ENCODE results near the gene RAMP1. TPM values are rescaled to one million over a fixed set of nuclear protein-coding genes. Genes with fewer than 3 reads are reported as not detected.

The RAMP1 gene
- polyA plus RNA-seq, 1 donor: 76.1 TPM

GRCh38 chr2:237931205-237931721 is 71.8 kb downstream of the RAMP1 start:
- no peak overlapping the region for H3K27ac ChIP-seq (ENCODE audit: low read length)
- H3K27me3 ChIP-seq (ENCODE audit: control insufficient read depth, insufficient read depth, low read length): peaks cover 3% of the 10 kb centered on the region
- H3K36me3 ChIP-seq (ENCODE audit: control insufficient read depth, insufficient read depth, low read length): no peaks in the 10 kb centered on the region
- peaks cover 5% of the 10 kb centered on the region for H3K9me3 ChIP-seq (ENCODE audit: control insufficient read depth, low read depth, low read length)
- 29% methylated on average over 1 of the region's 9 CpGs for WGBS (ENCODE audit: insufficient coverage, low lambda C conversion rate)
- DNase-seq: peak; percentile 30 to 57
- no peak overlapping the region for H3K4me3 ChIP-seq (ENCODE audit: low read length)
- no peaks in the 10 kb centered on the region for H3K4me1 ChIP-seq (ENCODE audit: control insufficient read depth, insufficient read depth, low read length)

- Histone ChIP-seq H3K36me3 (ENCODE audit: control insufficient read depth, insufficient read depth, low read length) (no peaks in the 10 kb centered on the region), H3K4me1 (ENCODE audit: control insufficient read depth, insufficient read depth, low read length) (no peaks in the 10 kb centered on the region), H3K27ac (ENCODE audit: low read length) (no peak overlapping the region), H3K4me3 (ENCODE audit: low read length) (no peak overlapping the region), H3K9me3 (ENCODE audit: control insufficient read depth, low read depth, low read length) (peaks cover 5% of the 10 kb centered on the region), H3K27me3 (ENCODE audit: control insufficient read depth, insufficient read depth, low read length) (peaks cover 3% of the 10 kb centered on the region)
- no CpG with 5 or more reads among the region's 3 CpGs for WGBS (ENCODE audit: insufficient coverage, low lambda C conversion rate)
- DNase-seq: no peak
These were observed 73.3 kb downstream of the RAMP1 start for GRCh38 chr2:237932731-237933131.

GRCh38 chr2:237934186-237934585 is 74.8 kb downstream of the RAMP1 start:
- no CpG with 5 or more reads among the region's 5 CpGs for WGBS (ENCODE audit: insufficient coverage, low lambda C conversion rate)

DNA sequence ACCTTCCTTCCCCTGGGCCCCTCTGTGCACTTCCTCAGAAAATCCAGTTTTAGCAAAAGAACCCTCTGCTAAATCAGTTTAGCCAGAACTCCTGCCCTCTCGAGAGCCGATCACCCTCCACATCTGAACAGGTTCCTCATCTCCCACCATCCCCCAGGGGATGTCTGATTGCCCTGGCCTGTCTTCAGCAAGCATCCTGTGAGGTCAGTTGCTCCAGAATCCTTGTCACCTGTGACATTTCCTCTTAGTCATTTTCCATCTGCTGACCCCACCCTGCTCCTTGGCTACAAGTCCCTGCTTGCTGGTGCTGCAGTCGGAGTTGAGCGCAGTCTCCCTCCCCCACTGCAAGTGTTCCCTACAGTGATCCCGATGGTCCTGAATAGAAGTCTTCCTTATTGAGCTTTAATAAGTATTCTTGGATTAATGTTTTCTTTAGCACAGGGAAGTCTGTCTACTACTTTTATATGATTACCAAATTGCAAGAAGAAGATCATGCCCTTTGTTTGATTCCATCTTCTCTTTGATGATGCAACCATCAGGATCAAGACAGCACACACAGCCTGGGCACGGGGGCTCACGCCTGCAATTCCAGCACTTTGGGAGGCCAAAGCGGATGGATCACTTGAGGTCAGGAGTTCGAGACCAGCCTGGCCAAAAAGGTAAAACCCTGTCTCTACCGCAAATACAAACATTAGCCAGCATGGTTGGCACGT is 76.5 kb downstream of the RAMP1 start:
- H3K4me3 ChIP-seq (ENCODE audit: low read length): no peak overlapping the region
- no peak overlapping the region for H3K27ac ChIP-seq (ENCODE audit: low read length)
- peaks cover 3% of the 10 kb centered on the region for H3K27me3 ChIP-seq (ENCODE audit: control insufficient read depth, insufficient read depth, low read length)
- no peaks in the 10 kb centered on the region for H3K9me3 ChIP-seq (ENCODE audit: control insufficient read depth, low read depth, low read length)
- DNase-seq: no peak
- H3K4me1 ChIP-seq (ENCODE audit: control insufficient read depth, insufficient read depth, low read length): no peaks in the 10 kb centered on the region
- no peaks in the 10 kb centered on the region for H3K36me3 ChIP-seq (ENCODE audit: control insufficient read depth, insufficient read depth, low read length)
- no CpG with 5 or more reads among the region's 11 CpGs for WGBS (ENCODE audit: insufficient coverage, low lambda C conversion rate)

More at GRCh38 chr2:237934186-237934585, 74.8 kb downstream of the RAMP1 start:
- Histone ChIP-seq H3K9me3 (ENCODE audit: control insufficient read depth, low read depth, low read length) (peaks cover 5% of the 10 kb centered on the region), H3K27me3 (ENCODE audit: control insufficient read depth, insufficient read depth, low read length) (peaks cover 3% of the 10 kb centered on the region), H3K4me3 (ENCODE audit: low read length) (no peak overlapping the region), H3K27ac (ENCODE audit: low read length) (no peak overlapping the region), H3K36me3 (ENCODE audit: control insufficient read depth, insufficient read depth, low read length) (no peaks in the 10 kb centered on the region), H3K4me1 (ENCODE audit: control insufficient read depth, insufficient read depth, low read length) (no peaks in the 10 kb centered on the region)
- no peak for DNase-seq

- H3K4me3 ChIP-seq (ENCODE audit: low read length): no peak overlapping the region
- peaks cover under 1% of the 10 kb centered on the region for H3K27me3 ChIP-seq (ENCODE audit: control insufficient read depth, insufficient read depth, low read length)
- H3K4me1 ChIP-seq (ENCODE audit: control insufficient read depth, insufficient read depth, low read length): no peaks in the 10 kb centered on the region
- H3K27ac ChIP-seq (ENCODE audit: low read length): no peak overlapping the region
- peaks cover 10% of the 10 kb centered on the region for H3K9me3 ChIP-seq (ENCODE audit: control insufficient read depth, low read depth, low read length)
- no peaks in the 10 kb centered on the region for H3K36me3 ChIP-seq (ENCODE audit: control insufficient read depth, insufficient read depth, low read length)
- DNase-seq: peak in 1 of 2 donors; percentile 29
These were observed 79.8 kb downstream of the RAMP1 start for GRCh38 chr2:237939251-237939650.

- no peaks in the 10 kb centered on the region for H3K27me3 ChIP-seq (ENCODE audit: control insufficient read depth, insufficient read depth, low read length)
These were observed 81.4 kb downstream of the RAMP1 start for GRCh38 chr2:237940828-237941227.

DNA sequence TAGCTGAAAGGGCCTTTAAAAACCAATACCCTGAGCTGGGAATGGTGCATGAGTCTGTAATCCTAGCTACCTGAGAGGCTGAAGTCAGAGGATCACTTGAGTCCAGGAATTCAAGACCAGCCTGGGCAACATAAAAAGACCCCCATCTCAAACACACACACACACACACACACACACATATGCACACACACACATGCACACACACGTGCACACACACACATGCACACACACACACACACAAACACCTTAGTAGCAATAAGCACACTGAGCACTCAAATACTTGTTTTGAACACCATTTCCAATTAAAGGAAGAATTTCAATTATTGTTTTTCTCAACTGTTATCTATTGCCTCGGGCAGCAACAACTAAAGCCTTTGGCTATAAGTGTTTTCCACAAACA is 81.8 kb downstream of the RAMP1 start:
- WGBS (ENCODE audit: insufficient coverage, low lambda C conversion rate): no CpG with 5 or more reads among the region's 2 CpGs
- Histone ChIP-seq H3K4me3 (ENCODE audit: low read length) (no peak overlapping the region), H3K27me3 (ENCODE audit: control insufficient read depth, insufficient read depth, low read length) (no peaks in the 10 kb centered on the region), H3K27ac (ENCODE audit: low read length) (no peak overlapping the region), H3K4me1 (ENCODE audit: control insufficient read depth, insufficient read depth, low read length) (no peaks in the 10 kb centered on the region), H3K9me3 (ENCODE audit: control insufficient read depth, low read depth, low read length) (peaks cover 16% of the 10 kb centered on the region), H3K36me3 (ENCODE audit: control insufficient read depth, insufficient read depth, low read length) (no peaks in the 10 kb centered on the region)
- no peak for DNase-seq

More at GRCh38 chr2:237940828-237941227, 81.4 kb downstream of the RAMP1 start:
- no peaks in the 10 kb centered on the region for H3K4me1 ChIP-seq (ENCODE audit: control insufficient read depth, insufficient read depth, low read length)
- no peaks in the 10 kb centered on the region for H3K36me3 ChIP-seq (ENCODE audit: control insufficient read depth, insufficient read depth, low read length)
- no peak for DNase-seq
- H3K9me3 ChIP-seq (ENCODE audit: control insufficient read depth, low read depth, low read length): peaks cover 16% of the 10 kb centered on the region
- H3K27ac ChIP-seq (ENCODE audit: low read length): no peak overlapping the region
- no peak overlapping the region for H3K4me3 ChIP-seq (ENCODE audit: low read length)

GRCh38 chr2:237942513-237942899 is 83.1 kb downstream of the RAMP1 start:
- Histone ChIP-seq H3K4me3 (ENCODE audit: low read length) (no peak overlapping the region), H3K4me1 (ENCODE audit: control insufficient read depth, insufficient read depth, low read length) (no peaks in the 10 kb centered on the region), H3K27me3 (ENCODE audit: control insufficient read depth, insufficient read depth, low read length) (no peaks in the 10 kb centered on the region), H3K27ac (ENCODE audit: low read length) (no peak overlapping the region), H3K36me3 (ENCODE audit: control insufficient read depth, insufficient read depth, low read length) (no peaks in the 10 kb centered on the region), H3K9me3 (ENCODE audit: control insufficient read depth, low read depth, low read length) (peaks cover 16% of the 10 kb centered on the region)
- WGBS (ENCODE audit: insufficient coverage, low lambda C conversion rate): no CpG with 5 or more reads among the region's 3 CpGs
- DNase-seq: no peak

DNA sequence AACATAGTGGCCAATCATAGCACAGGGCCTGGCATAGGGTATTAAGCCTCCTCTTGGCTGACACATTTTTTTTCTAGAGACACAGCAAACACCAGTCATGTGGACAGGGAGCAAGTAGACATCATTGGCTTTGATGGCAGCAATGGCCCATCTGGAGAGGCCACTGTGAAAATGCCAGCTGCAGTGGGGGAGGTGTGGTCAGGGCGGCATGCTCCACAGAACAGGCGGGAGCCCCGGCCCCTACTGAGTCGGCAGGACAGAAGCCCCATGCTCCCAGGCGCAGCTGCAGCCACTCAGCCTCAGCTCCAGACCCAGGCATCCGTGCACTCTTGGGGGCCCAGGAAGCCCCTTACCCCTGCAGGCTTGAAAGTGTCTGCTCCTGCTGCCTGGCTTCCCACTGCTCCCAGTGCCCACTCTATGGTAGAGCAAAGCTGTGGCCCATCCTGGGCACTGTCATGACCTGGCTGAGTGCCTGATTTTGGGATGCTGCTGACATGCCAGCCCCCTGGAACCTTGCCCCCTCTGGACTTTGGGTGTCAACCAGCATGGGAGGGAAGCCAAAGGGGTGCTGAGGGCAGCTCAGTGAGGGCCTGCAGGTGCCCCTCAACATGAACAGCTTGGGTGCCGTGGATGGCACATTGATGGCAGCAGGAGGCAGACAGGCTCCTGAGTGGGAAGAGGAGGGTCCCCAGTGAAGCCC is 84.1 kb downstream of the RAMP1 start:
- no peak for DNase-seq
- WGBS (ENCODE audit: insufficient coverage, low lambda C conversion rate): no CpG with 5 or more reads among the region's 7 CpGs

GRCh38 chr2:237944302-237944701 is 84.9 kb downstream of the RAMP1 start:
- Histone ChIP-seq H3K36me3 (ENCODE audit: control insufficient read depth, insufficient read depth, low read length) (no peaks in the 10 kb centered on the region), H3K4me3 (ENCODE audit: low read length) (no peak overlapping the region), H3K27me3 (ENCODE audit: control insufficient read depth, insufficient read depth, low read length) (no peaks in the 10 kb centered on the region), H3K27ac (ENCODE audit: low read length) (no peak overlapping the region), H3K4me1 (ENCODE audit: control insufficient read depth, insufficient read depth, low read length) (no peaks in the 10 kb centered on the region), H3K9me3 (ENCODE audit: control insufficient read depth, low read depth, low read length) (peaks cover 16% of the 10 kb centered on the region)
- WGBS (ENCODE audit: insufficient coverage, low lambda C conversion rate): no CpG with 5 or more reads among the region's 4 CpGs
- no peak for DNase-seq

More for the DNA sequence above, 84.1 kb downstream of the RAMP1 start:
- Histone ChIP-seq H3K9me3 (ENCODE audit: control insufficient read depth, low read depth, low read length) (peaks cover 16% of the 10 kb centered on the region), H3K27me3 (ENCODE audit: control insufficient read depth, insufficient read depth, low read length) (no peaks in the 10 kb centered on the region), H3K4me3 (ENCODE audit: low read length) (no peak overlapping the region), H3K4me1 (ENCODE audit: control insufficient read depth, insufficient read depth, low read length) (no peaks in the 10 kb centered on the region), H3K27ac (ENCODE audit: low read length) (no peak overlapping the region), H3K36me3 (ENCODE audit: control insufficient read depth, insufficient read depth, low read length) (no peaks in the 10 kb centered on the region)
